PFSK-1 (cell line): ENCODE measurements around the gene ASCL5.

Source experiments
- FOXP2 ChIP-seq: optimal IDR thresholded peaks from 2 replicates; pipeline ENCODE3; 2011; ENCODE audit warnings: borderline replicate concordance, control low read depth, inconsistent platforms; ENCODE audit not compliant: insufficient read depth; ENCODE audit errors: extremely low read length, extremely low read depth
- POLR2AphosphoS5 ChIP-seq: IDR thresholded peaks from 2 replicates; pipeline ENCODE4 v1.6.1; 2012; ENCODE audit warnings: low read depth, mild to moderate bottlenecking, control low read depth, low read length, moderate library complexity
- REST ChIP-seq, 2 experiments: IDR thresholded peaks; 2 replicates each; pipeline versions ENCODE4 v1.6.1 to v1.8.0; 2011 to 2012; ENCODE audit warnings: low read depth in 2 of 2, low read length in 2 of 2, control low read depth in 1 of 2, inconsistent platforms in 1 of 2, mild to moderate bottlenecking in 1 of 2, moderate library complexity in 1 of 2; ENCODE audit not compliant: insufficient read depth in 1 of 2
- SIN3A ChIP-seq: IDR thresholded peaks from 2 replicates; pipeline ENCODE4 v1.6.1; 2012; ENCODE audit warnings: mild to moderate bottlenecking, low read length, moderate library complexity, borderline replicate concordance; ENCODE audit not compliant: insufficient read depth
- TAF1 ChIP-seq: IDR thresholded peaks from 2 replicates; pipeline ENCODE4 v1.6.1; 2012; ENCODE audit warnings: low read length, control low read depth, borderline replicate concordance; ENCODE audit not compliant: insufficient read depth

ASCL5 gene

GRCh38 chr1:201077116-201077515, 49.9 kb downstream of the ASCL5 start:
- TF ChIP-seq TAF1: no peak
- no peak for TF ChIP-seq REST (IDR thresholded peaks at IDR 0.05; ENCODE audit: insufficient read depth in 1 of 2, low read depth in 2 of 2, low read length in 2 of 2)
- TF ChIP-seq POLR2AphosphoS5: no peak
- TF ChIP-seq SIN3A: no peak
- no peak for TF ChIP-seq FOXP2

DNA sequence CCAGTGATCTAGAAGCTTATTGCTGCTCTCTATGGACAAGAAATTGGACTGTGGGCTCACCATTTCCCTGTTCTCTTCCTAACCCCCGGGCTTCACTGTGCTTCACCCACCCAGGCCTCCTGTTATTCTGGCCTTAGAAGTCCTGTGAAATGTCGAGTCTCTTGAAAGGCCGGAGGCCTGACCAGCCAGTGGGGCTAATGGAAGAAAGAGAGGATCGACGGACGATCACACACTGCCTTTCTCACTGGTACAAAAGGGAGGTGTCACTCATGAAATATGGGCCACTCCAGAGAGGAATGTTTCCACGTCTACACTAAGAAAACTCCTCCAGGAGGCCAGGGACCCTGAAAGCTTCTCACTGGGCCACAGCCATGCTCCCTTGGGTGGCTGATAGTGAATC, 50.9 kb downstream of the ASCL5 start:
- TF ChIP-seq REST (IDR thresholded peaks at IDR 0.05; ENCODE audit: insufficient read depth in 1 of 2, low read depth in 2 of 2, low read length in 2 of 2): no peak
- TF ChIP-seq POLR2AphosphoS5: no peak
- no peak for TF ChIP-seq TAF1
- TF ChIP-seq SIN3A: no peak
- no peak for TF ChIP-seq FOXP2

GRCh38 chr1:201074018-201074417, 53.0 kb downstream of the ASCL5 start:
- TF ChIP-seq TAF1 (no peak), FOXP2 (no peak), SIN3A (no peak), REST (IDR thresholded peaks at IDR 0.05; ENCODE audit: insufficient read depth in 1 of 2, low read depth in 2 of 2, low read length in 2 of 2) (no peak), POLR2AphosphoS5 (no peak)

DNA sequence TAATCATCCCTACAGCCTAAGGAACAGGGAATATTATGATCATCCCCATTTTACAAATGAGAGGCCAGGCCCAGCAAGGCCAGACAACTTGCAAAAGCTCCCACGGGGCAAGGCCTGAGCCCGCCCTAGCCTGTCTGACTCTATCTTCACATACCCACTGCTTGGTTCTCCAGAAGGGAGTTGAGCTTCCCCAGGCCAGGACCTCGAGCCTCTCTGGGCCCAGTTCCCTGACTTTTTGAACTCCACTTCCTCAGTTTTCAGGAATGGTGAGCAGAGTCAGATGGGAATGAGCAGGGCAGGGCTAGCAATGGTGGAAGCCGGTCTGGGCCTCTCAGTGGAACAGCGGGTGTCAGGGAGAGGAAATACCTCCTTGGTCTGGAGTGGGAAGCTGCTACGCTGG, 54.1 kb downstream of the ASCL5 start:
- no peak for TF ChIP-seq FOXP2
- TF ChIP-seq POLR2AphosphoS5: no peak
- no peak for TF ChIP-seq REST (IDR thresholded peaks at IDR 0.05; ENCODE audit: insufficient read depth in 1 of 2, low read depth in 2 of 2, low read length in 2 of 2)
- TF ChIP-seq TAF1: no peak
- no peak for TF ChIP-seq SIN3A

GRCh38 chr1:201072149-201072548, 54.8 kb downstream of the ASCL5 start:
- TF ChIP-seq FOXP2 (no peak), REST (IDR thresholded peaks at IDR 0.05; ENCODE audit: insufficient read depth in 1 of 2, low read depth in 2 of 2, low read length in 2 of 2) (no peak), TAF1 (no peak), POLR2AphosphoS5 (no peak), SIN3A (no peak)
